Sigmoid colon (tissue), 4 donors: Measurements from ENCODE around the gene FMO5.

Source experiments
- EP300 ChIP-seq, 4 donors: sonication (generic); formaldehyde crosslinking; IDR thresholded peaks; one replicate each; pipeline ENCODE4 v1.6.1; 2017; ENCODE audit warnings: antibody characterized with exemption in 4 of 4
- POLR2A ChIP-seq, 2 donors: fragments of 450-650 bp; IDR thresholded peaks; one replicate each; pipeline ENCODE4 v1.6.1; 2016; ENCODE audit warnings: antibody characterized with exemption in 2 of 2, mild to moderate bottlenecking in 2 of 2, moderate library complexity in 2 of 2
- TF ChIP-seq, protein P1 (sequence below), 4 experiments: fragments of 450-650 bp in 3 of 4; fragments of 200-600 bp in 1 of 4; IDR thresholded peaks; one replicate each; pipeline ENCODE4 v1.5.1; 2016 to 2019; ENCODE audit warnings: antibody characterized with exemption in 4 of 4, mild to moderate bottlenecking in 3 of 4, moderate library complexity in 2 of 4

DNA sequence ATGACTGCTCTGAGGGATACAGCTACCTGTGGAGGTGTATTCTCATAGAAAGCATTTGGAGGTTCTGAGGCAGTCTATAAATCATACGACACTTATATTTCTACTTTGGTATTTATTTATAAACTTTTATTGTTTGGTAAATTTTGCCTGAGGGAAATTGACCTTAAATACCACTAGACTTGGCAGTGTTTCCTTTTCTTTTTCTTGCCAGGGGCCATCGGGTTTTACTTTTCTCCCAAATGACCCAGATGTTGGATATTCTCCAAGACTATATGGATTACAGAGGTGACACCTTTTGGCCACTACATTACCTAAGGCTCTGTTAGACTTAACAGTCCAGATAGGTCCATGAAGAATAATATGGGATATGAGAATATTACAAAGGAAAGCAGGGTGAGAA, 45.6 kb upstream of the FMO5 start:
- TF ChIP-seq, protein P1, sequence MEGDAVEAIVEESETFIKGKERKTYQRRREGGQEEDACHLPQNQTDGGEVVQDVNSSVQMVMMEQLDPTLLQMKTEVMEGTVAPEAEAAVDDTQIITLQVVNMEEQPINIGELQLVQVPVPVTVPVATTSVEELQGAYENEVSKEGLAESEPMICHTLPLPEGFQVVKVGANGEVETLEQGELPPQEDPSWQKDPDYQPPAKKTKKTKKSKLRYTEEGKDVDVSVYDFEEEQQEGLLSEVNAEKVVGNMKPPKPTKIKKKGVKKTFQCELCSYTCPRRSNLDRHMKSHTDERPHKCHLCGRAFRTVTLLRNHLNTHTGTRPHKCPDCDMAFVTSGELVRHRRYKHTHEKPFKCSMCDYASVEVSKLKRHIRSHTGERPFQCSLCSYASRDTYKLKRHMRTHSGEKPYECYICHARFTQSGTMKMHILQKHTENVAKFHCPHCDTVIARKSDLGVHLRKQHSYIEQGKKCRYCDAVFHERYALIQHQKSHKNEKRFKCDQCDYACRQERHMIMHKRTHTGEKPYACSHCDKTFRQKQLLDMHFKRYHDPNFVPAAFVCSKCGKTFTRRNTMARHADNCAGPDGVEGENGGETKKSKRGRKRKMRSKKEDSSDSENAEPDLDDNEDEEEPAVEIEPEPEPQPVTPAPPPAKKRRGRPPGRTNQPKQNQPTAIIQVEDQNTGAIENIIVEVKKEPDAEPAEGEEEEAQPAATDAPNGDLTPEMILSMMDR (IDR thresholded peaks at IDR 0.05) = no peak
- TF ChIP-seq POLR2A (IDR thresholded peaks at IDR 0.05) = no peak
- no peak for TF ChIP-seq EP300 (IDR thresholded peaks at IDR 0.05)
